GM21423 (cell line): ENCODE results near the gene HOXD1.

ENCODE experiments used
- ATAC-seq: cut with Tn5 transposase; IDR thresholded peaks from one replicate; pipeline ENCODE4 v1.9.1; 2021; ENCODE audit warnings: mild to moderate bottlenecking, moderate library complexity; ENCODE audit not compliant: unreplicated experiment

The HOXD1 gene

DNA sequence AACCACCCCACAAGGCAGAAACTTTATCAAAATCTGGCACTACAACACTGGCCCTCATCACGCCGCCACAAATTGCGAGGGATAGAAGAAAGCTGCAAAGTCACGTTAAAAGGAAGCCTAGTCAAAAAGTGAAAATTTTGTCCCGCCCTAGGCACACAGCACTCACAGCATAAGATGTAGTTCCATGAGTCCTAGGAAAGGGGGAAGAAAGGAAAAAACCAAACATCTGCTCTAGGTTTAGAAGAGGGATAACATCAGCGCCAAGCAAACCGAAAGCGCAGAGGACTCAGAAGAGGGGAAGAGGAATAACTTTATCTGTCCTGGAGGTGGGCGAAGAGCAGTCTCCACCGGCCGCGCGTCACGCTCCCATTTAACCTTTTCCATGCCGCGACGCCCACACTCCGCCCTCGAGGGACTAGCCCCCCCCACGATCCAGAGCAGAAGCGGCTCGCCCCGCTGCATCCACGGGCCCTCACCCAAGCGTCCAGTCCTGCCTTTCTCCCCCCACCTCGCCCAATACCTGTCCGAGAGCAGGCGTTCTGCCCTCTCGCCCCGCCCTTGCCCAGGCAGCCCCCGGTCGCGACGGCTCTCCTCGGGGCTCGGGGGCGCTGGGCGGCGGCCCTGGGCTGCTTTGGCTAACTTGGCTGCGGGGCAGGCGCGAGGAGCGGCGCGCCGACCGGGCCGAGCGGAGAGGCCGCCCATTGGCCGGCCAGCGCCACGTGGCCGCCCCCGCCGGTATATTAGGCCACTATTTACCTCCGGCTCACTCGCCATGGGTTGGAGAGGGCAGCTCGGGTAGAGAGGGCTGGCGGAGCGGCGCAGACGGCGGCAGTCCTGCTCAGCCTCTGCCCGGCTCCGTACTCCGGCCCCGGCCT is at the start of gene HOXD1:
Gene HOXD1, plus strand, starts transcription at position 770 of the 875 bp plus-strand sequence. CDS start 134 bp downstream, outside the sequence.
- no peak for ATAC-seq

DNA sequence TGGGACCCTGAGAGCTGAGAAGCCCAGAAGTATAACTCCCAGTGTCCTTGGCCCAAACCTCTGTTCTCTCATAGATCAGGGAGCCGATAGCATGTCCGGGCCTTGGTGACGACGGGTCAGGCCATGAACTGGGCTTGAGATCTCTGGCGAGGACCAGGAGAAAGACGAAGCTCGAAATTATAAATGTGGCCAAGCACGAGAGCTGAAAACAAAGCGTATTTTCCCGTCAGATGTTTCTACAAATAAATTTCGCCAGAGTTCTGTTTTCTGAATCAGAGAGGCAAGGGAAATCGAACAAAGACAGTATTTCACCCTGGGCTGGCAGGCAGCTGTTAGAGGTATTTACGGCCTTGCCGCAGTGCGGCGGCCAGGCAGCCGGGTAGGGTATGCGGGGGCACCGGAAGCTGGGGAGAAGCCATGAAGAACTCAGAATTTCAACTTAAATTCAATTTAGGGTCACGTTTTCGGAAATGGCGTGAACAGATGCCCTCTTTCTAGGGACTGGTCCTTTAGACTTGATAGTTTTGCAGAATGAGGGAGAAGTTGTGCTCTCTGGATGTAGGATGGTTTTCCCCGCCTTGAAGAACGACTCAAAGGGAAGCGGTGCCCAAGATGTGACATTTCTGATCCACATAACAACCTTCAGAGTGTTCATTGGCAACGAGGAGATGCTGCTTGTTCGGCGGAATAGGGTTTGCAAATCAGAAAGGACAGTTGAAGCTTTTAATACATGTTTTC is 49.4 kb upstream of the HOXD1 start:
- no peak for ATAC-seq

GRCh38 chr2:176139661-176140512 is 48.6 kb upstream of the HOXD1 start:
- no peak for ATAC-seq

DNA sequence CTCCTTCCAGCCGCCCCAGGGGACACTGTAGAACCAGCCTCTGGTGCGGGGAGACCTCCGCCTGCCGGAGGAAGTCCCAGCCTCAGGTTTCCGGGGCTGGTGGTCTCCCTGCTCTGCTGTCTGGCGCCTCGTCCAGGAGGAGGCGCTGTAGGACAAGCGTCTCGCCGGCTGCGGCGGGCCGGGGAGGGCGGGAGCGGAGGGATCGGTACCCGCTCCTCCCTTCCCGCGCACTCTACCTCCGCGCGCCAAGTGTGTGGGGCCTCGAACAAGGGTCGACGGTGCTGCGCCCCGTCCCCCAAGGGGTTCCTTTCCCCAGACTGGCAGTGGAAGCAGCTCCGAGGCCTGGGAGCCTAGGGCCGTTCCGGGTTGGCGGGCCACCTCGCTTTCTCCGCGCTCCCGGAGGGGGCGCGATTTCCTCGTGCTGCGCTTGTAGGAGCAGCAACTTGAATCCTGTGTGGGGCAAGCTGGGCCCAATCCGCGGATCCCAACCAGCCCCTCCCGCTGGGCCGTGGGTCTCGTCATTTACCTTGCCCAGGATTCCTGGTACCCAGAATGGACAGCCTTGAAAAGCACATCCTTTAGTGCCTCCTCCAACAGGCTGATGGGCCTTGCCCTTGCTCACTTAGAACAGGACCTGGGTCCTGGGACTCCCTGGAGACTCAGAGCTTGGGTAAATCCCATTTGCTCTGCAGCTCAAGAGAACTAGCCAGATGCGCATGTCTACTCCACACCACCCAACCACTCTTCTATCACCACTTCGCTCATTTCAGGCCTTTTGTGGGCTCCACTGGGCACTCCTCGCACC is 47.8 kb upstream of the HOXD1 start:
- peak; percentile 91 for ATAC-seq

- no peak for ATAC-seq
These were observed 46.2 kb upstream of the HOXD1 start for GRCh38 chr2:176142281-176142680.

GRCh38 chr2:176145085-176145969 is 43.1 kb upstream of the HOXD1 start:
- ATAC-seq, result no peak

GRCh38 chr2:176146101-176146500 is 42.4 kb upstream of the HOXD1 start:
- ATAC-seq, result no peak

- ATAC-seq, result no peak
These were observed 41.8 kb upstream of the HOXD1 start for GRCh38 chr2:176146645-176147044.

DNA sequence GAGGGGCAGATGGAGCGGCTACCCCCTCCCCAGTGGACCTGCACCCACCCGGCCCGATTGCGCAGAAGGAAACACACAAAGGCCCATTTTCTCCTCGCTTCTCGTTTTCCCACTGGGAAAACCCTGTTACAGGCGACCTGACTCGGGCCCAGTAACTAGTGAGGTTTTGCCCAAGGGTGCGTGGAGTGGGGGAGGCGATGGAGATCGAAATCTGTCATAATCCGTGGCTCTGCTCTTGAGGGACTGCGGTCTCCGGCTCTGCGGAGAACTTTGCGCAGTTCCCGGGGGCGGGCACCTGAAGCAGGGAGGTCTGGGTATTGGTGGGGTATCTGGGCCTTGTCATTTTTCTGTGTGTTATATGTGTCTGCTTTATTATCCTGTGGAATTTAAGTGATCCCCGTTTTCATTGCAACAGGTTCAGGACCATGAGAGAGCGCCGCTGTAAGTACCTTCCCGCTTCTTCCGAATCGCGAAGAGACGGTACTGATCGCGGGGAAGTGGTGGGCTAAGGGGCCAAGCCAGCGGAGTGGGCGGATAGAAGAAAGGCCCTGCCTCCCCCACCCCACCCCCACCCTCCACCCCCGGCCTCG is 41.2 kb upstream of the HOXD1 start:
- ATAC-seq, result no peak

- no peak for ATAC-seq
These were observed 40.5 kb upstream of the HOXD1 start for GRCh38 chr2:176147800-176148496.

DNA sequence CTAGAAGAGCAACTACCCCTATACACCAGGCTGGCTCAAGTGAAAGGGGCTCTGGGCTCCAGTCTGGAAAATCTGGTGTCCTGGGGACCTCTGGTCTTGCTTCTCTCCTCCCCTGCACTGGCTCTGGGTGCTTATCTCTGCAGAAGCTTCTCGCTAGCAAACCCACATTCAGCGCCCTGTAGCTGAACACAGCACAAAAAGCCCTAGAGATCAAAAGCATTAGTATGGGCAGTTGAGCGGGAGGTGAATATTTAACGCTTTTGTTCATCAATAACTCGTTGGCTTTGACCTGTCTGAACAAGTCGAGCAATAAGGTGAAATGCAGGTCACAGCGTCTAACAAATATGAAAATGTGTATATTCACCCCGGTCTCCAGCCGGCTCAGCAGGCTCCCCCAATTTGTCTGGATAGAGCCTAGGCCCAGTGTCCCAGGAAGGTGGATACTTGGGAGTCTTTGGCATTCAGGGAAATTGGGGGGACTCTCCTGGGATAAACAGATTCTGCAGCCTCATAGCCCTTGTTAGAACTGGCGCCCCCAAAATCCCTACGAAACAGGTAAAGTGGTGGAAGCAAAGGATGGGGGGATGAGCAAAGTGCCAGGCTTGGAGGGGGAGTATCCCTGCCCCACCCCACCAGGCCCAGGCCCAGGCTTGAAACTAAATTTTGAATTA is 39.6 kb upstream of the HOXD1 start:
- ATAC-seq, result no peak

- ATAC-seq, result no peak
These were observed 39.0 kb upstream of the HOXD1 start for GRCh38 chr2:176149481-176149938.

DNA sequence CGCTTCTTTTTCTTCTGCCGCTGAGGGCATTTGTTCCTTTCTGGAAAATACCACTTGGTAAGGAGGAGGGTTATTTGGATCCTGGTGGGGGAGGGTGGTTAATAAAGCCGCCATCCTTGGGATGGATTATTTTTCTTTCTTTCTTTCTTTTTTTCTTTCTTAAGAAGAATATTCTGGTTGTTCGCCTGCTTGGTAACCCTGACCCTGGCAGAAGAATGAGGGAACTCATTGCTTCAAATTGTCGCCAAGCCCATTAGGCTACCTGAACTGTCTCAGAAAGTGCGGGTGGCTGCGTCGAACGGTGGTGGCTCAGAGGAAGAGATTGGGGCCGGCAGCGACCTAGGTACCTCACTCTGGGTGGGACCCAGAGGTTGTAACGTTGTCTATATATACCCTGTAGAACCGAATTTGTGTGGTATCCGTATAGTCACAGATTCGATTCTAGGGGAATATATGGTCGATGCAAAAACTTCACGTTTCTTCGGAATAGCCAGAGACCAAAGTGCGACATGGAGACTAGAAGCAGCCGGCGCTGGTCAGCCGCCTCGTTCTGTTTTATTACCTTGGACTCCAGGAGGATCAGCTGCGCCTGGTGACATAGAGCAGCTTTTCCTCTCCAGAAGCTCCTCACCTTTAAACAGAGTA is 38.4 kb upstream of the HOXD1 start:
- no peak for ATAC-seq

DNA sequence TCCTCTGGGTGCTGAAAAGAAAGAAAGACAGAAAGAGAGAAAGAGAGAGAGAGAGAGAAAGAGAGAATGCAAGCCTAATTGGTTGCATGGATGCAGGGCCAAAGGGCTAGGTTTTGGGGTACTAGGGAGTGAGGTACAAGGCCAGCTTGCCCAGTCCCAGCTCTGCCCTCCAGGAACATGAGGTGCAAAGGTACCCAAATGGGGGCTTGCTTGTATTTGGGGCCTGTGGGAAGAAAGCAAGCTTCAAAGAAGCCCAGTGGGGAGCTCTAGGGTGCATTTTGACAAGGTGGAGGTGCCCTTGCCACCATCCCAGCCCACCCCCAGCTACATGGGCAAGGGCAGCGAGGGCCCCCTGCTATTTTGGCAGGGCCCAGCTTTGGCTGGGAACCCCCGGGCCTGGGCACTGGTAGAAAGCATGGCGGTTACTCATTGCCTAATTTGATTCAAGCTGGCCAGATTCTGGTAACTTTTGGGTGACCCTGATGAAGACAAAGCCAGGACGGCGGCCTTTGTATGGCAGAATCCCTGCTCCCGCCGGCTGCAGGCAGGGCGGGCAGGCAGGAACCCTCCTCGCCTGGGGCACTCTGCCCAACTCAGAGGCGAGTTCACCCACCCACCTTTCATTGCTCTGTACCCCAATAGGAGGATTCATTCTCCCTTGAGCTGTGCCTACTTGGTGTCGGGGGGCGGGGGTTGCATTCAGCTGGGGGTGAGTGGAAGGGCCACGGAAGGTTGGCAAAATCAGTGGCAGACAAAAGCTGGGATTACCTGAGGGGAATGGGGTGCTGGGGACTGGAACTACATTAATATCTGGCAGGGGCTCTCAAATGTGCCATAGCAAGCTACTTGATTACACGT is 37.7 kb upstream of the HOXD1 start:
- no peak for ATAC-seq

GRCh38 chr2:176151442-176152287 is 36.8 kb upstream of the HOXD1 start, which contains the start of gene HOXD4:
TSS of gene HOXD4 (plus strand) at chr2:176151550. CDS start at chr2:176151634, 84 bp downstream.
- ATAC-seq, result no peak
